Occipital lobe (tissue), 2 donors: Measurements from ENCODE around the gene TMEM235. TPM values are rescaled to one million over a fixed set of nuclear protein-coding genes. Genes with fewer than 3 reads are reported as not detected.
"Not testable (repeated sequence)": the region's sequence is repeated elsewhere in the genome, so short reads cannot be mapped to it uniquely, and the experiment has no call there.

Experiments used
- DNase-seq: peaks from one replicate; lab custom pipeline; 2025; lab: John Stamatoyannopoulos, UW
- total RNA-seq: library from RNA; depleted of rRNA; stranded (reverse); fragments of >200 nt; gene quantifications from one replicate; pipeline ENCODE4 v1.2.3, GENCODE V29; 2014

Gene TMEM235
- total RNA-seq, 1 donor from 2014 or later, result not detected

GRCh38 chr17:78237401-78238012 lies 6.1 kb downstream of the TMEM235 start:
- peak; percentile 81 for DNase-seq

GRCh38 chr17:78238823-78239488 lies 7.5 kb downstream of the TMEM235 start:
- no peak for DNase-seq

GRCh38 chr17:78239489-78239931 lies 8.1 kb downstream of the TMEM235 start:
- no peak for DNase-seq

- no peak for DNase-seq
These were observed 8.7 kb downstream of the TMEM235 start for GRCh38 chr17:78240012-78240655.

GRCh38 chr17:78240839-78241238 lies 9.4 kb downstream of the TMEM235 start:
- no peak for DNase-seq

GRCh38 chr17:78241277-78242023 lies 10.0 kb downstream of the TMEM235 start:
- DNase-seq, result peak; percentile 78

- DNase-seq, result no peak
These were observed 10.8 kb downstream of the TMEM235 start for GRCh38 chr17:78242024-78242742.

- DNase-seq, result no peak
These were observed 15.9 kb downstream of the TMEM235 start for GRCh38 chr17:78247304-78247703.

- no peak for DNase-seq
These were observed 16.9 kb downstream of the TMEM235 start for GRCh38 chr17:78248051-78248914.

- DNase-seq, result no peak
These were observed 17.8 kb downstream of the TMEM235 start for GRCh38 chr17:78249074-78249817.

- DNase-seq, result no peak
These were observed 18.7 kb downstream of the TMEM235 start for GRCh38 chr17:78249818-78250806.

- DNase-seq, result peak; percentile 55
These were observed 19.7 kb downstream of the TMEM235 start for GRCh38 chr17:78250891-78251772.

GRCh38 chr17:78251773-78252103 lies 20.3 kb downstream of the TMEM235 start:
- DNase-seq, result no peak

- DNase-seq, result no peak
These were observed 20.7 kb downstream of the TMEM235 start for GRCh38 chr17:78252111-78252634.

GRCh38 chr17:78252701-78253635 lies 21.5 kb downstream of the TMEM235 start:
- no peak for DNase-seq

- DNase-seq, result not testable (repeated sequence)
These were observed 22.2 kb downstream of the TMEM235 start for GRCh38 chr17:78253636-78253945.
